ENCODE data around the gene C22orf42. TPM values are rescaled to one million over a fixed set of nuclear protein-coding genes. Genes with fewer than 3 reads are reported as not detected.
A peak's percentile ranks its signal among the peaks of the same experiment; 100 is the strongest.
"Not testable (repeated sequence)": the region's sequence is repeated elsewhere in the genome, so short reads cannot be mapped to it uniquely, and the experiment has no call there.

C22orf42 gene
- total RNA-seq, 4 donors from 2014 or later: not detected

DNA sequence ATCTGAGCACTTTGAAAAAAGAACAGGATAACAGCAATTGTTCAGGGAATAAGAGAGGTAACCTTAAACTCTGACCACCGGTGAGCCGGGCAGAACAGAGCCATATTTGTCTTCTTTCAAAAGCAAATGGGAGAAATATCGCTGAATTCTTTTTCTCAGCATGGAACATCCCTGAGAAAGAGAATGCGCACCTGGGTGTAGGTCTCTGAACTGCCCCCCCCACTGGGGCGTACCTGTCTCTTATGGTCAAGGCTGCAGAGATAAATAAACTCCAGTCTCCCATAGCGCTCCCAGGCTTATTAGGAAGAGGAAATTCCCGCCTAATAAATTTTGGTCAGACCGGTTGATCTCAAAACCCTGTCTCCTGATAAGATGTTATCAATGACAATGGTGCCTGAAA lies 12.0 kb downstream of the C22orf42 start:
- H3K9me3 ChIP-seq: not testable (repeated sequence)

DNA sequence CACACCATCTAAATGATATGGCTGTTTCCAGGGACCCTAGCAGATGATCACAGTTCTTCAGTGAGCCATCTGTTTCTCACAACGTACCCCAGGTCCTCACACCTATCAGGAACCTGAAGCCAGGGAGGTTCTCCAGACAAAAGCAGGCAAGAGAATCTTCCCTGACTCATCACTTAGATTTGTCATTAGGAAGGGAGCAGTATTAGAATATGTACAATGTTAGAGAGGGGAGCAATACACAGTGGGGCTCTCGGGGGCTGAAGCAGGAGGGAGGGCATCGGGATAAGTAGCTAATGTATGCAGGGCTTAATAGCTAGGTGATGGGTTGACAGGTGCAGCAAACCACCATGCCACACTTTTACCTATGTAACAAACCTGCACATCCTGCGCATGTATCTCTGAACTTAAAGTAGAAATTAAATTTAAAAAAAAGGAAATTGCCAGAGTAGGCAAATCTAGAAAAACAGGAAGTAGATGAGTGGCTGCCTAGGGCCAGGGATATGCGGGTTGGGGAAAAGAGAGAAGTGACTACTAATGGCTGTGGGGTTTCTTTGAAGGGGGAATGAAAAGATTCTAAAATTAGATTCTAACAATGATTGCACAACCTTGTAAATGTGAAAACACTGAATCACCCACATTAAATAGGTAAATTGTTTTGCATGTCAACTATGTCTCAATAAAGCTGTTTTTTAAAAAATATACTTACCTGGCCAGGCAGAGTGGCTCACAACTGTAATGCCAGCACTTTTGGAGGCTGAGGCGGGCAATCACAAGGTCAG lies 14.4 kb downstream of the C22orf42 start:
- TF ChIP-seq POLR2A (IDR thresholded peaks at IDR 0.05) (no peak), POLR2AphosphoS5 (IDR thresholded peaks at IDR 0.05) (no peak), EP300 (IDR thresholded peaks at IDR 0.05) (no peak)
- TF ChIP-seq, protein P1, sequence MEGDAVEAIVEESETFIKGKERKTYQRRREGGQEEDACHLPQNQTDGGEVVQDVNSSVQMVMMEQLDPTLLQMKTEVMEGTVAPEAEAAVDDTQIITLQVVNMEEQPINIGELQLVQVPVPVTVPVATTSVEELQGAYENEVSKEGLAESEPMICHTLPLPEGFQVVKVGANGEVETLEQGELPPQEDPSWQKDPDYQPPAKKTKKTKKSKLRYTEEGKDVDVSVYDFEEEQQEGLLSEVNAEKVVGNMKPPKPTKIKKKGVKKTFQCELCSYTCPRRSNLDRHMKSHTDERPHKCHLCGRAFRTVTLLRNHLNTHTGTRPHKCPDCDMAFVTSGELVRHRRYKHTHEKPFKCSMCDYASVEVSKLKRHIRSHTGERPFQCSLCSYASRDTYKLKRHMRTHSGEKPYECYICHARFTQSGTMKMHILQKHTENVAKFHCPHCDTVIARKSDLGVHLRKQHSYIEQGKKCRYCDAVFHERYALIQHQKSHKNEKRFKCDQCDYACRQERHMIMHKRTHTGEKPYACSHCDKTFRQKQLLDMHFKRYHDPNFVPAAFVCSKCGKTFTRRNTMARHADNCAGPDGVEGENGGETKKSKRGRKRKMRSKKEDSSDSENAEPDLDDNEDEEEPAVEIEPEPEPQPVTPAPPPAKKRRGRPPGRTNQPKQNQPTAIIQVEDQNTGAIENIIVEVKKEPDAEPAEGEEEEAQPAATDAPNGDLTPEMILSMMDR (IDR thresholded peaks at IDR 0.05): no peak
- no peaks in the 10 kb centered on the region for H3K9me3 ChIP-seq
- no peaks in the 10 kb centered on the region for H3K27me3 ChIP-seq
- no peak for DNase-seq (ENCODE audit: low spot score in 2 of 2)
- H3K36me3 ChIP-seq: no peaks in the 10 kb centered on the region
- no peak overlapping the region for H3K4me3 ChIP-seq
- H3K27ac ChIP-seq: no peak overlapping the region
- no peaks in the 10 kb centered on the region for H3K4me1 ChIP-seq
- 71% methylated on average over 6 of the region's 6 CpGs for WGBS

More for the DNA sequence above, 12.0 kb downstream of the C22orf42 start:
- H3K4me3 ChIP-seq; H3K36me3 ChIP-seq; H3K27ac ChIP-seq; H3K4me1 ChIP-seq; DNase-seq (ENCODE audit: low spot score in 2 of 2); H3K27me3 ChIP-seq: not testable (repeated sequence)
- 89% methylated on average over 8 of the region's 8 CpGs for WGBS

DNA sequence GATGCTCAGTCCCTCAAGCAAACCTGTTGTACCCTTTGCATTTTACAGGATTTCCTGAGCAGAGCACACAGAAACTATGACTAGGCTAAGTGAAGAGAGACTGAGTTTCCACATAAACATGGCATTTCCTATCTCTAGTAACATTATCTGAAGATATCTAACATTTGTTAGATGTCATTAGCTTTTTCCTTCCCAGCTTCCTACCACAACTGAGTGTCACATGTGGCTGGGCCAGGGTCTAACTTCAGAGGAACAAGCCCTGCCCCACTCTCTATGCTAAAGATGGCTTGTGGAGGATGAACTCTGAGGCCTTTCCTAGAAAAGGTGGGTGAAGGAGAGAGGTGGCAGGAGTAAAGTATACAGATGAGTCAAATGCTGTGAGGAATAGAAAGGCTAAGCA lies 16.5 kb downstream of the C22orf42 start:
- no peaks in the 10 kb centered on the region for H3K4me1 ChIP-seq
- DNase-seq (ENCODE audit: low spot score in 2 of 2): no peak
- no peaks in the 10 kb centered on the region for H3K36me3 ChIP-seq
- TF ChIP-seq POLR2A (IDR thresholded peaks at IDR 0.05): no peak
- TF ChIP-seq, protein P1 (IDR thresholded peaks at IDR 0.05): no peak
- no peak for TF ChIP-seq EP300 (IDR thresholded peaks at IDR 0.05)
- no peak for TF ChIP-seq POLR2AphosphoS5 (IDR thresholded peaks at IDR 0.05)
- no peak overlapping the region for H3K4me3 ChIP-seq
- no peaks in the 10 kb centered on the region for H3K9me3 ChIP-seq
- H3K27me3 ChIP-seq: no peaks in the 10 kb centered on the region
- H3K27ac ChIP-seq: no peak overlapping the region

DNA sequence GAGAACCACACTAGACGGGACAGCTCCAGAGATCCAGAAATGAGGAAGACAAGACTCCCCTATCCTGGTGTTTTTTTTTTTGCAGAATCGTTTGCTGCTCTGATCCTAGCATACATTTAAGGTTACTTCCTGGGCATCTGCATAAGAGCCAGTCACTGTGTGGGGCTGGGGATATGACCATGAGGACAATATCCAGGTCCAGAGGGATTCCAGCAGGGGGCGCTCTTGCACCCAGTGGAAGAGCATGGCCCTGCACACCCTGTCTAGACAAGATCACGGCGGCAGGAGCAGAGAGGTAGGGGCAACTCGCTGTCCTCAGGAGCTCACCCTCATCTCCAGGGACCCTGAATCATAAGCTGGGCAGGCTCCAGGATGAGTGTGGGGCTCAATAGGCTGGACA lies 18.4 kb downstream of the C22orf42 start:
- not testable (repeated sequence) for H3K4me1 ChIP-seq; H3K27me3 ChIP-seq; H3K4me3 ChIP-seq; DNase-seq (ENCODE audit: low spot score in 2 of 2); H3K9me3 ChIP-seq; H3K27ac ChIP-seq; H3K36me3 ChIP-seq
- WGBS: 27% methylated on average over 2 of the region's 6 CpGs

DNA sequence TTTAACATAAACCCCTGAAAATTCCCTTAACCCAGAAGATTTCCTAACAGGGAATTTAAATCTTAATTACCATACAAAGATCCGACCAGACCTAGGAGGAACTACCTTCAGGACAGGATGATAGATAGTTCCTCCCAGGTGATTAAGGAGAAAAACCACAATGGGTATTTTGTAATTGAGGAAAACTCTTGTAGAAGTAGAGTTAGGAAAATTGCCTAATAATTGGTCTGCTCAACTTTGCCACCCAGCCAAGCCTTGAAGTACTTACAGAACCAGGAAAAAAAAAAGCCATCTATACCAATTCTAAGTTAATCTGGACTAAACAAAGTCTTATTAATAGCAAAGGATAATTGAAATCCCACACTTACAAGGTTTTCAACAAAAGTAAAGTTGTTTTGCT lies 20.5 kb downstream of the C22orf42 start:
- WGBS: 58% methylated on average over 1 of the region's 1 CpG
- not testable (repeated sequence) for DNase-seq (ENCODE audit: low spot score in 2 of 2); H3K27ac ChIP-seq; H3K27me3 ChIP-seq; H3K36me3 ChIP-seq; H3K4me1 ChIP-seq; H3K9me3 ChIP-seq
- peak overlapping the region; percentile 30 for H3K4me3 ChIP-seq

DNA sequence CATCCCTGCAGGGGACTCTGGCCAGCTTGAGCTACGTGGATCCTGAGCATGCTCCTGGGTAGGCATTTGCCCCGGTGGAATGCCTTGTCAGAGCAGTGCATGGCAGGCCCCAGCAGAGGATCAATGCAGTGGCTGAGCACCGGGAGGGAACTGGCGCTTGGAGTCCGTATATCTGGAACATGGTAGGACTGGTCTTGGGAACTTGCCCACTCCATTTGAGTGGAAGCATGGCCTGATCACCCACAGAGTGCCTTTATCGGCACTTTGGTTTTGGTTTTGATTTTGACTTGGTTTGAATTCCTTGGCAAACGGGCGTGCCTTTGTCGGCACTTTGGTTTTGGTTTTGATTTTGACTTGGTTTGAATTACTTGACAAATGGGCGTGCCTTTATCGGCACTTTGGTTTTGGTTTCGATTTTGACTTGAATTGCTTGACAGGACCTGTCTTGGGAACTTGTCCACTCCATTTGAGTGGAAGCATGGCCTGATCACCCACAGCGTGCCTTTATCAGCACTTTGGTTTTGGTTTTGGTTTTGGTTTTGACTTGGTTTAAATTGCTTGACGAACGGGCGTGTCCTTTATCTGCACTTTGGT lies 21.3 kb downstream of the C22orf42 start:
- 57% methylated on average over 14 of the region's 16 CpGs for WGBS
- H3K9me3 ChIP-seq; H3K4me1 ChIP-seq; H3K27ac ChIP-seq; H3K27me3 ChIP-seq; H3K36me3 ChIP-seq; DNase-seq (ENCODE audit: low spot score in 2 of 2): not testable (repeated sequence)
- peak overlapping the region; percentile 30 for H3K4me3 ChIP-seq

DNA sequence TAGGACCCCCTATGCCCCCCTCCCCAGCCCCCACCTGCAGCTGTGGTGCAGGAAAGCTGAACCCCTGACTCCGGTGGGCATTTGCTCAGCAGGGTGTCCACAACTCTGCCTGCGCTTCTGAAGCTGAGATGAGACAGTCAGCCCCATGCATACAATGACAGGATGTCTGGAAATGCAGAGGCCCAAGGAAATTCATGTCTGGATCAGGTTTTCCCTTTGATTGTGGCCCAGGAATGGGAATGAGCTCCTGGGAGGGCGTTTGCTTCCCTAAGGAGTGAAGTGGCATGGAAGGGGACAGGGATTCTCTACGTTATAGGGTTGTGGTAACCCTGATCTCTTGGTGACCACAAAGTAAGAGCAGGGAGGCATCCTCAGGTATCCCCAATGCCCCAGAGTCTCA lies 22.2 kb downstream of the C22orf42 start:
- H3K27ac ChIP-seq: not testable (repeated sequence)

DNA sequence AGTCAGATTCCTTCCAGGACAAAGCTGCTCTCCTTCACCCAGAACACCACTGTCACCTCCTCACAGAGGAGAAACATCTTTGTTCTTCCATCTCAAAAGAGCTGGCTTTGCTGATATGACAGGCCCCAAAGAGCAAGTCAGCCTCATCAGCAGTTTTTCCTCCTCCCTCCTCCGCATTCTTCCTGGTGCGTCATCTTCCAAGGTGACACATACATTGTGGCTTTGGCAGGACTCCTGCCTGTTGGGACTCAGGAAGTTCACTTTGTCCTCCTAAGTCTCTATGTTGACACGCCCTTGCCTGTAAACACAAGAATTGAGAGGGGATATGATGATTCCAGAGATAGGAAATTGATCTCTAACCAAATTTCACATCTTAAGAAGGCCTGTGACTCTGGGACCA lies 23.1 kb downstream of the C22orf42 start:
- H3K4me3 ChIP-seq; H3K27me3 ChIP-seq; H3K4me1 ChIP-seq; H3K27ac ChIP-seq; H3K36me3 ChIP-seq; H3K9me3 ChIP-seq; DNase-seq (ENCODE audit: low spot score in 2 of 2): not testable (repeated sequence)
- 73% methylated on average over 3 of the region's 3 CpGs for WGBS

More for the DNA sequence above, 22.2 kb downstream of the C22orf42 start:
- H3K27me3 ChIP-seq; H3K4me3 ChIP-seq; H3K36me3 ChIP-seq; DNase-seq (ENCODE audit: low spot score in 2 of 2); H3K9me3 ChIP-seq; H3K4me1 ChIP-seq: not testable (repeated sequence)
- 76% methylated on average over 3 of the region's 4 CpGs for WGBS

DNA sequence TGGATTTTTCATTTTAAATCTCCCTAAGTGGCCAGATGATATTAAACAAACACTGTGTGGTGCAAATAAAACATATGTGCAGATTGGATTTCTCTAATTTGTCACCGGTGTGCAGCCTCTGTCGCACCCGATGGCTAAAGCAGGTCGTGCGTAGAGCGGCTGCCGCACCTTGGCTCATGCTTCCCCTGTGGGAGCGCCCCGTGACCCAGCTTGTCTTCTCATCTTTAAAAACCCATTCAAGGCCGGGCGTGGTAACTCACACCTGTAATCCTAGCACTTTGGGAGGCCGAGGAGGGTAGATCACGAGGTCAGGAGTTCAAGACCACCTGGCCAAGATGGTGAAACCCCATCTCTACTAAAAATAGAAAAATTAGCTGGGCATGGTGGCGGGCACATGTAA lies 24.3 kb downstream of the C22orf42 start:
- not testable (repeated sequence) for H3K27me3 ChIP-seq, H3K27ac ChIP-seq
- WGBS: 90% methylated on average over 14 of the region's 14 CpGs

More for the DNA sequence above, 24.3 kb downstream of the C22orf42 start:
- H3K4me1 ChIP-seq; H3K36me3 ChIP-seq; H3K4me3 ChIP-seq; H3K9me3 ChIP-seq; DNase-seq (ENCODE audit: low spot score in 2 of 2): not testable (repeated sequence)
